ENCODE measurements around the gene SMARCD3. TPM values are rescaled to one million over a fixed set of nuclear protein-coding genes. Genes with fewer than 3 reads are reported as not detected.

SMARCD3 gene
- total and polyA plus RNA-seq, 2 experiments from 2014 or later = 3.3 to 4.0 TPM

DNA sequence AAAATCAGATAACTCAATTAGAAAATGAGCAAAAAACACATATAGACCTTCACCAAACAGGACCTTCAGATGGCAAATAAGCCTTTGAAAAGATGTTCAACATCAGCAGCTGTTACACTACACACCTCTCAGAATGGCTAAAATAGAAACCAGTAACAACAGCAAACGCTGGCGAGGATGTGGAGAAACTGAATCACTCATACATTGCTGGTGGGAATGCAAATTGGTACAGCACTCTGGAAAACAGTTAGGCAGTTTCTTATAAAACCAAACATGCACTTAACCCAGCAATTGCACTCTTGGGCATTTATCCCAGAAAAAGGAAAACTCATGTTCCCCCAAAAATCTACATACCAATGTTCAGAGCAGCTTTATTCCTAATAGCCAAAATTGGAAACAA lies 37.7 kb upstream of the SMARCD3 start (continued):
- TF ChIP-seq, protein P1, sequence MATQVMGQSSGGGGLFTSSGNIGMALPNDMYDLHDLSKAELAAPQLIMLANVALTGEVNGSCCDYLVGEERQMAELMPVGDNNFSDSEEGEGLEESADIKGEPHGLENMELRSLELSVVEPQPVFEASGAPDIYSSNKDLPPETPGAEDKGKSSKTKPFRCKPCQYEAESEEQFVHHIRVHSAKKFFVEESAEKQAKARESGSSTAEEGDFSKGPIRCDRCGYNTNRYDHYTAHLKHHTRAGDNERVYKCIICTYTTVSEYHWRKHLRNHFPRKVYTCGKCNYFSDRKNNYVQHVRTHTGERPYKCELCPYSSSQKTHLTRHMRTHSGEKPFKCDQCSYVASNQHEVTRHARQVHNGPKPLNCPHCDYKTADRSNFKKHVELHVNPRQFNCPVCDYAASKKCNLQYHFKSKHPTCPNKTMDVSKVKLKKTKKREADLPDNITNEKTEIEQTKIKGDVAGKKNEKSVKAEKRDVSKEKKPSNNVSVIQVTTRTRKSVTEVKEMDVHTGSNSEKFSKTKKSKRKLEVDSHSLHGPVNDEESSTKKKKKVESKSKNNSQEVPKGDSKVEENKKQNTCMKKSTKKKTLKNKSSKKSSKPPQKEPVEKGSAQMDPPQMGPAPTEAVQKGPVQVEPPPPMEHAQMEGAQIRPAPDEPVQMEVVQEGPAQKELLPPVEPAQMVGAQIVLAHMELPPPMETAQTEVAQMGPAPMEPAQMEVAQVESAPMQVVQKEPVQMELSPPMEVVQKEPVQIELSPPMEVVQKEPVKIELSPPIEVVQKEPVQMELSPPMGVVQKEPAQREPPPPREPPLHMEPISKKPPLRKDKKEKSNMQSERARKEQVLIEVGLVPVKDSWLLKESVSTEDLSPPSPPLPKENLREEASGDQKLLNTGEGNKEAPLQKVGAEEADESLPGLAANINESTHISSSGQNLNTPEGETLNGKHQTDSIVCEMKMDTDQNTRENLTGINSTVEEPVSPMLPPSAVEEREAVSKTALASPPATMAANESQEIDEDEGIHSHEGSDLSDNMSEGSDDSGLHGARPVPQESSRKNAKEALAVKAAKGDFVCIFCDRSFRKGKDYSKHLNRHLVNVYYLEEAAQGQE (IDR thresholded peaks at IDR 0.05; ENCODE audit: unreplicated experiment) = no peak
- TF ChIP-seq, protein P2, sequence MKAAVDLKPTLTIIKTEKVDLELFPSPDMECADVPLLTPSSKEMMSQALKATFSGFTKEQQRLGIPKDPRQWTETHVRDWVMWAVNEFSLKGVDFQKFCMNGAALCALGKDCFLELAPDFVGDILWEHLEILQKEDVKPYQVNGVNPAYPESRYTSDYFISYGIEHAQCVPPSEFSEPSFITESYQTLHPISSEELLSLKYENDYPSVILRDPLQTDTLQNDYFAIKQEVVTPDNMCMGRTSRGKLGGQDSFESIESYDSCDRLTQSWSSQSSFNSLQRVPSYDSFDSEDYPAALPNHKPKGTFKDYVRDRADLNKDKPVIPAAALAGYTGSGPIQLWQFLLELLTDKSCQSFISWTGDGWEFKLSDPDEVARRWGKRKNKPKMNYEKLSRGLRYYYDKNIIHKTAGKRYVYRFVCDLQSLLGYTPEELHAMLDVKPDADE (IDR thresholded peaks at IDR 0.05) = no peak
- no peak for TF ChIP-seq ZNF114 (CRISPR knock-in tag; IDR thresholded peaks at IDR 0.05)
- no peak for TF ChIP-seq ZNF331 (CRISPR knock-in tag; IDR thresholded peaks at IDR 0.05; ENCODE audit: low read depth)
- no peak for TF ChIP-seq EZH2phosphoT487 (IDR thresholded peaks at IDR 0.05; ENCODE audit: unreplicated experiment)
- no peak for TF ChIP-seq NANOG (IDR thresholded peaks at IDR 0.05; ENCODE audit: borderline replicate concordance)

DNA sequence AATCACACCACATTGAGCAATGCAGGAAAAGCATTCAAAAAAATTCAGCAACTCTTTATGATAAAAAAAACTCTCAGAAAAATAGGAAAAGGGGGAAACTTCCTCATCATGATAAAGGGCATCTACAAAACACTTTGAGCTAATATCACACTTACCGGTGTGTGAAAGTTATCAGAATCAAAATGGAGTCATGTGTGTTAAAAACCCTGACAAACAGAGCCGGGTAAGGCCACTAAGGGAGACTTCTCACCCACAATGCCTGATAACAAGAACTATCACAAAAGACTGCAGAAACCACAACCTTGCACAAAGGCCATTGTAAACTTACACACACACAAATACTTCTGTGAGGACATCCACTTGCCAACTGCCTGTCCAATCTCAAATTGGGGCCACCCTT lies 34.8 kb upstream of the SMARCD3 start:
- Histone ChIP-seq H3K9me2 (ENCODE audit: insufficient read depth) (no peaks in the 10 kb centered on the region), H3K4me1 (ENCODE audit: insufficient read depth) (no peaks in the 10 kb centered on the region), H3K27me3 (ENCODE audit: insufficient read depth) (no peaks in the 10 kb centered on the region), H3K4me2 (no peak overlapping the region), H3K27ac (ENCODE audit: low read depth) (no peak overlapping the region), H2AFZ (no peak overlapping the region), H3F3A (replicated peaks; ENCODE audit: low read depth) (no peaks in the 10 kb centered on the region), H3K4me3 (no peak overlapping the region), H3K79me2 (replicated peaks; ENCODE audit: insufficient read depth) (no peaks in the 10 kb centered on the region), H4K20me1 (replicated peaks; ENCODE audit: insufficient read depth) (no peaks in the 10 kb centered on the region), H3K36me3 (ENCODE audit: insufficient read depth) (no peaks in the 10 kb centered on the region)
- Mint-ChIP-seq H3K9me3 (no peaks in the 10 kb centered on the region), H3K4me3 (no peak overlapping the region), H3K36me3 (ENCODE audit: low read depth) (no peaks in the 10 kb centered on the region), H3K27ac (no peak overlapping the region), H3K27me3 (ENCODE audit: insufficient read depth, low read depth, poor library complexity) (peaks cover 14% of the 10 kb centered on the region), H3K4me1 (peaks cover 13% of the 10 kb centered on the region; the same call in 2 of the 3 replicates)
- DNase-seq (ENCODE audit: low spot score) (no peak), ATAC-seq (no peak)
- TF ChIP-seq STAT1 (IDR thresholded peaks at IDR 0.05; ENCODE audit: unreplicated experiment) (no peak), EZH2 (IDR thresholded peaks at IDR 0.05; ENCODE audit: low read depth, unreplicated experiment) (no peak), CREB1 (CRISPR knock-in tag; IDR thresholded peaks at IDR 0.05; ENCODE audit: low read depth) (no peak), ZNF114 (CRISPR knock-in tag; IDR thresholded peaks at IDR 0.05) (no peak), ZNF331 (CRISPR knock-in tag; IDR thresholded peaks at IDR 0.05; ENCODE audit: low read depth) (no peak), JUNB (IDR thresholded peaks at IDR 0.05; ENCODE audit: unreplicated experiment) (no peak), POLR2AphosphoS5 (IDR thresholded peaks at IDR 0.05; ENCODE audit: low read depth) (no peak), NANOG (IDR thresholded peaks at IDR 0.05; ENCODE audit: borderline replicate concordance) (no peak)
- TF ChIP-seq, protein P2 (IDR thresholded peaks at IDR 0.05) = no peak
- TF ChIP-seq, protein P3, sequence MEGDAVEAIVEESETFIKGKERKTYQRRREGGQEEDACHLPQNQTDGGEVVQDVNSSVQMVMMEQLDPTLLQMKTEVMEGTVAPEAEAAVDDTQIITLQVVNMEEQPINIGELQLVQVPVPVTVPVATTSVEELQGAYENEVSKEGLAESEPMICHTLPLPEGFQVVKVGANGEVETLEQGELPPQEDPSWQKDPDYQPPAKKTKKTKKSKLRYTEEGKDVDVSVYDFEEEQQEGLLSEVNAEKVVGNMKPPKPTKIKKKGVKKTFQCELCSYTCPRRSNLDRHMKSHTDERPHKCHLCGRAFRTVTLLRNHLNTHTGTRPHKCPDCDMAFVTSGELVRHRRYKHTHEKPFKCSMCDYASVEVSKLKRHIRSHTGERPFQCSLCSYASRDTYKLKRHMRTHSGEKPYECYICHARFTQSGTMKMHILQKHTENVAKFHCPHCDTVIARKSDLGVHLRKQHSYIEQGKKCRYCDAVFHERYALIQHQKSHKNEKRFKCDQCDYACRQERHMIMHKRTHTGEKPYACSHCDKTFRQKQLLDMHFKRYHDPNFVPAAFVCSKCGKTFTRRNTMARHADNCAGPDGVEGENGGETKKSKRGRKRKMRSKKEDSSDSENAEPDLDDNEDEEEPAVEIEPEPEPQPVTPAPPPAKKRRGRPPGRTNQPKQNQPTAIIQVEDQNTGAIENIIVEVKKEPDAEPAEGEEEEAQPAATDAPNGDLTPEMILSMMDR (conservative IDR thresholded peaks at IDR 0.05; ENCODE audit: low read depth in 2 of 2) = no peak

Measured in GM23338 (cell line).